ENCODE results near the gene WASF2.

DNA sequence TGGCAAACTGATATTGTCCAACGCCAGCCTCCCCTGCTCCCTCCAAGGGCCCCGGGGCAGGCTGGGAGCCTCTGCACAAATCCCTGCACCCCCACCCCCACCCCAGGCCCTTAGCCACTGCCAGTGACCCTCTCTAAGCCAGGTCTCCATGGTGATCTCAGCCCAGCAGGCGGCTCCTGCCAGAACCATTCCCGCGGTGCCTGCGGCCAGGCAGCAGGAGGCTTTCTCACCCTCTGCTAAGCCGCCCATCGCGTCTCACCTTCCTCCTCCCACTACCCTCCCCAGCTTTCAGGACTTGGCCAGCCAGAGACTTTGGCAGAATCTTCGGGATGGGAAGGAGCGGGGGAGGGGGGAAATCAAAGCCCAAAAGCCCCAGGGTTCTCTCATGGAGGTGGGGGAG, 46.8 kb upstream of the WASF2 start:
- no peak for TF ChIP-seq POLR2A (IDR thresholded peaks at IDR 0.05; ENCODE audit: low read depth, low read length)
- TF ChIP-seq POU2F2 (IDR thresholded peaks at IDR 0.05; ENCODE audit: low read depth, low read length) = no peak
- no peak for TF ChIP-seq POLR2AphosphoS5 (IDR thresholded peaks at IDR 0.05; ENCODE audit: low read depth, low read length)
- TF ChIP-seq TAF1 (IDR thresholded peaks at IDR 0.05; ENCODE audit: low read depth, low read length) = no peak
- no peak for TF ChIP-seq SPI1 (IDR thresholded peaks at IDR 0.05; ENCODE audit: low read depth, low read length)

All from GM12891 (cell line).